ENCODE measurements around the gene LETMD1.

DNA sequence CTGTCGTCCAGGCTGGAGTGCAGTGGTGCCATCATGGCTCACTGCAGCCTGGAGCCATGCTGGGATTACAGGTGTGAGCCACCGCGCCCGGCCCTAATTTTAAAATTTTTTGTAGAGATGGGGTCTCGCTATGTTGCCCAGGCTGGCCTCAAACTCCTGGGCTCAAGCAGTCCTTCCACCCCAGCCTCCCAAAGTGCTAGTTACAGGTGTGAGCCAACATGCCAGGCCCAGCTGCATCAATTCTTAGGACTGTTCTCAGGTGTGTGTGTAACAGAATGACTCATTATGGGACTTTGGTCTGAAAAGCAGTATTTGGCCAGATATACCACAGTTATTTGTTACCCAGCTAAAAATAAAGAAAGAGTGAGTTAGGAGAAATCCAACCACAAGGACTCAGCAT lies 17.4 kb downstream of the LETMD1 start:
- no peak for TF ChIP-seq POLR2A (IDR thresholded peaks at IDR 0.05)
- TF ChIP-seq, protein P1, sequence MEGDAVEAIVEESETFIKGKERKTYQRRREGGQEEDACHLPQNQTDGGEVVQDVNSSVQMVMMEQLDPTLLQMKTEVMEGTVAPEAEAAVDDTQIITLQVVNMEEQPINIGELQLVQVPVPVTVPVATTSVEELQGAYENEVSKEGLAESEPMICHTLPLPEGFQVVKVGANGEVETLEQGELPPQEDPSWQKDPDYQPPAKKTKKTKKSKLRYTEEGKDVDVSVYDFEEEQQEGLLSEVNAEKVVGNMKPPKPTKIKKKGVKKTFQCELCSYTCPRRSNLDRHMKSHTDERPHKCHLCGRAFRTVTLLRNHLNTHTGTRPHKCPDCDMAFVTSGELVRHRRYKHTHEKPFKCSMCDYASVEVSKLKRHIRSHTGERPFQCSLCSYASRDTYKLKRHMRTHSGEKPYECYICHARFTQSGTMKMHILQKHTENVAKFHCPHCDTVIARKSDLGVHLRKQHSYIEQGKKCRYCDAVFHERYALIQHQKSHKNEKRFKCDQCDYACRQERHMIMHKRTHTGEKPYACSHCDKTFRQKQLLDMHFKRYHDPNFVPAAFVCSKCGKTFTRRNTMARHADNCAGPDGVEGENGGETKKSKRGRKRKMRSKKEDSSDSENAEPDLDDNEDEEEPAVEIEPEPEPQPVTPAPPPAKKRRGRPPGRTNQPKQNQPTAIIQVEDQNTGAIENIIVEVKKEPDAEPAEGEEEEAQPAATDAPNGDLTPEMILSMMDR (IDR thresholded peaks at IDR 0.05), result no peak
